22Rv1 (cell line): ENCODE measurements around the gene TRIM71.

Source experiments
- ZFX ChIP-seq: fragments of 450-650 bp; IDR thresholded peaks from 2 replicates; pipeline ENCODE4 v1.6.1; 2017; ENCODE audit warnings: antibody characterized with exemption, borderline replicate concordance
- TF ChIP-seq, protein P1 (sequence below): fragments of 450-650 bp; IDR thresholded peaks from 2 replicates; pipeline ENCODE4 v1.5.1; 2017; ENCODE audit warnings: mild to moderate bottlenecking

GRCh38 chr3:32869513-32870047, 51.8 kb downstream of the TRIM71 start:
- TF ChIP-seq, protein P1, sequence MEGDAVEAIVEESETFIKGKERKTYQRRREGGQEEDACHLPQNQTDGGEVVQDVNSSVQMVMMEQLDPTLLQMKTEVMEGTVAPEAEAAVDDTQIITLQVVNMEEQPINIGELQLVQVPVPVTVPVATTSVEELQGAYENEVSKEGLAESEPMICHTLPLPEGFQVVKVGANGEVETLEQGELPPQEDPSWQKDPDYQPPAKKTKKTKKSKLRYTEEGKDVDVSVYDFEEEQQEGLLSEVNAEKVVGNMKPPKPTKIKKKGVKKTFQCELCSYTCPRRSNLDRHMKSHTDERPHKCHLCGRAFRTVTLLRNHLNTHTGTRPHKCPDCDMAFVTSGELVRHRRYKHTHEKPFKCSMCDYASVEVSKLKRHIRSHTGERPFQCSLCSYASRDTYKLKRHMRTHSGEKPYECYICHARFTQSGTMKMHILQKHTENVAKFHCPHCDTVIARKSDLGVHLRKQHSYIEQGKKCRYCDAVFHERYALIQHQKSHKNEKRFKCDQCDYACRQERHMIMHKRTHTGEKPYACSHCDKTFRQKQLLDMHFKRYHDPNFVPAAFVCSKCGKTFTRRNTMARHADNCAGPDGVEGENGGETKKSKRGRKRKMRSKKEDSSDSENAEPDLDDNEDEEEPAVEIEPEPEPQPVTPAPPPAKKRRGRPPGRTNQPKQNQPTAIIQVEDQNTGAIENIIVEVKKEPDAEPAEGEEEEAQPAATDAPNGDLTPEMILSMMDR, result no peak
- TF ChIP-seq ZFX, result no peak
